HCT116 (cell line): ENCODE data around the gene SYP. TPM values are rescaled to one million over a fixed set of nuclear protein-coding genes. Genes with fewer than 3 reads are reported as not detected.

Source experiments
- ATAC-seq: fragments of 200-7000 bp; cut with Tn5 transposase; 2 replicates; pipeline ENCODE4 v1.9.1; 2020; ENCODE audit warnings: mild to moderate bottlenecking, moderate library complexity
- BruUV-seq: library from RNA; stranded (reverse); fragments of 400-500 nt; replicated peaks from 2 replicates; lab custom pipeline; 2021; lab: Mats Ljungman, UMichigan
- CTCF ChIA-PET: fragments of 300-600 bp; sonication (Branson Sonifier 250); formaldehyde crosslinking; loops from one replicate; lab custom pipeline; 2021; ENCODE audit warnings: antibody characterized with exemption; lab: Charles Lee
- POLR2A ChIA-PET: fragments of 300-600, 350-600 bp; sonication (Branson Sonifier 250); formaldehyde crosslinking; loops from one replicate; lab custom pipeline; 2021; ENCODE audit warnings: antibody characterized with exemption; lab: Charles Lee
- RAD21 ChIA-PET, 2 experiments: fragments of 300-600 bp; sonication (Branson Sonifier 250); formaldehyde crosslinking; loops; one replicate each; lab custom pipeline; 2023; ENCODE audit warnings: low total read pairs in 2 of 2; ENCODE audit not compliant: uncharacterized antibody in 2 of 2, unreplicated experiment in 2 of 2, low non-redundant PET in 1 of 2; lab: Charles Lee
- DNase-seq: peaks from one replicate; pipeline ENCODE4 v3.0.0-alpha.2; 2010; ENCODE audit warnings: low read depth, low spot score
- H2AFZ ChIP-seq: fragments of 200-600 bp; shearing (Covaris generic), sonication (generic); 2 replicates; pipeline ENCODE4 v1.6.1; 2017; ENCODE audit warnings: low read depth, mixed run types, mixed read lengths, antibody characterized with exemption, low read length; ENCODE audit not compliant: poor library complexity, severe bottlenecking
- H3K27ac ChIP-seq: 2 replicates; pipeline ENCODE4 v1.5.1; 2012; ENCODE audit warnings: low read depth, low read length
- H3K27me3 ChIP-seq: fragments of 200-600 bp; sonication (generic); 2 replicates; pipeline ENCODE4 v1.6.1; 2016; ENCODE audit warnings: mixed run types, low read length, mixed read lengths; ENCODE audit not compliant: insufficient read depth
- H3K36me3 ChIP-seq, 2 experiments: fragments of 200-500 bp in 1 of 2; fragments of 200-600 bp in 1 of 2; sonication (Bioruptor generic) in 1 of 2; sonication (generic) in 1 of 2; 2 replicates each; pipeline versions ENCODE4 v1.5.1 to v1.6.1; 2014 to 2016; ENCODE audit warnings: low read length in 2 of 2, inconsistent platforms in 1 of 2, mixed read lengths in 1 of 2, mixed run types in 1 of 2; ENCODE audit not compliant: insufficient read depth in 2 of 2, control insufficient read depth in 1 of 2
- H3K4me1 ChIP-seq, 2 experiments: fragments of 200-600 bp in 1 of 2; sonication (generic) in 1 of 2; 2 replicates each; pipeline versions ENCODE4 v1.5.1 to v1.6.1; 2012 to 2017; ENCODE audit warnings: low read length in 2 of 2, inconsistent platforms in 1 of 2, mild to moderate bottlenecking in 1 of 2, mixed read lengths in 1 of 2, mixed run types in 1 of 2, moderate library complexity in 1 of 2; ENCODE audit not compliant: insufficient read depth in 2 of 2, control insufficient read depth in 1 of 2
- H3K4me2 ChIP-seq: fragments of 200-600 bp; sonication (generic); 2 replicates; pipeline ENCODE4 v1.6.1; 2017; ENCODE audit warnings: mixed run types, low read length, mixed read lengths
- H3K4me3 ChIP-seq, 2 experiments: fragments of 200-600 bp in 1 of 2; sonication (generic) in 1 of 2; replicated peaks in 1 of 2; 2 replicates each; pipeline ENCODE4 v1.5.1; 2011 to 2016; ENCODE audit warnings: low read length in 2 of 2, control low read depth in 1 of 2, low read depth in 1 of 2, mild to moderate bottlenecking in 1 of 2, mixed read lengths in 1 of 2, mixed run types in 1 of 2
- H3K79me2 ChIP-seq: fragments of 200-600 bp; sonication (generic); 2 replicates; pipeline ENCODE4 v1.6.1; 2017; ENCODE audit warnings: mild to moderate bottlenecking, mixed run types, low read length, moderate library complexity, mixed read lengths; ENCODE audit not compliant: insufficient read depth
- H3K9ac ChIP-seq: fragments of 200-600 bp; sonication (generic); 2 replicates; pipeline ENCODE4 v1.6.1; 2016; ENCODE audit warnings: low read length, mixed read lengths
- H3K9me2 ChIP-seq: fragments of 200-600 bp; sonication (generic), shearing (Covaris generic); 2 replicates; pipeline ENCODE4 v1.6.1; 2017; ENCODE audit warnings: mixed run types, mild to moderate bottlenecking, moderate library complexity; ENCODE audit not compliant: insufficient read depth
- H3K9me3 ChIP-seq, 2 experiments: fragments of 200-500 bp in 1 of 2; fragments of 200-600 bp in 1 of 2; sonication (Bioruptor generic) in 1 of 2; sonication (generic) in 1 of 2; 2 replicates each; pipeline ENCODE4 v1.6.1; 2014 to 2017; ENCODE audit warnings: low read length in 2 of 2, mixed read lengths in 2 of 2, inconsistent platforms in 1 of 2, low read depth in 1 of 2, mild to moderate bottlenecking in 1 of 2, mixed run types in 1 of 2, moderate library complexity in 1 of 2; ENCODE audit not compliant: control insufficient read depth in 1 of 2, insufficient read depth in 1 of 2
- H4K20me1 ChIP-seq: fragments of 200-600 bp; sonication (generic), shearing (Covaris generic); 2 replicates; pipeline ENCODE4 v1.6.1; 2017; ENCODE audit warnings: mixed run types, mild to moderate bottlenecking, moderate library complexity; ENCODE audit not compliant: insufficient read depth
- CBX3 ChIP-seq: IDR thresholded peaks from 2 replicates; pipeline ENCODE4 v1.6.1; 2012; ENCODE audit warnings: low read depth
- EGR1 ChIP-seq: IDR thresholded peaks from 2 replicates; pipeline ENCODE4 v1.6.1; 2012; ENCODE audit warnings: low read depth
- ELF1 ChIP-seq: IDR thresholded peaks from 2 replicates; pipeline ENCODE4 v1.6.1; 2012; ENCODE audit warnings: low read depth, borderline replicate concordance
- FOSL1 ChIP-seq: IDR thresholded peaks from 2 replicates; pipeline ENCODE4 v1.6.1; 2012; ENCODE audit warnings: low read depth
- MAX ChIP-seq: IDR thresholded peaks from 2 replicates; pipeline ENCODE4 v1.6.1; 2012
- POLR2AphosphoS5 ChIP-seq: IDR thresholded peaks from 2 replicates; pipeline ENCODE4 v1.6.1; 2011; ENCODE audit warnings: mild to moderate bottlenecking, low read depth, low read length, moderate library complexity
- RAD21 ChIP-seq: IDR thresholded peaks from 2 replicates; pipeline ENCODE4 v1.6.1; 2012; ENCODE audit warnings: low read depth, mild to moderate bottlenecking
- SP1 ChIP-seq: IDR thresholded peaks from 2 replicates; pipeline ENCODE4 v1.6.1; 2012; ENCODE audit warnings: low read depth
- SRF ChIP-seq: IDR thresholded peaks from 2 replicates; pipeline ENCODE4 v1.6.1; 2012; ENCODE audit warnings: low read depth
- TCF7L2 ChIP-seq: IDR thresholded peaks from 2 replicates; pipeline ENCODE4 v1.7.0; 2011; ENCODE audit warnings: borderline replicate concordance, inconsistent platforms; ENCODE audit not compliant: insufficient read depth, insufficient read length; ENCODE audit errors: extremely low read depth
- YY1 ChIP-seq: IDR thresholded peaks from 2 replicates; pipeline ENCODE4 v1.6.1; 2011; ENCODE audit warnings: low read length, low read depth, moderate library complexity, mild to moderate bottlenecking; ENCODE audit not compliant: insufficient replicate concordance; ENCODE audit errors: extremely low read depth
- ZFX ChIP-seq: fragments of 450-650 bp; IDR thresholded peaks from 2 replicates; pipeline ENCODE4 v1.6.1; 2017
- ZNF274 ChIP-seq: fragments of 200-500 bp; sonication (Bioruptor generic); IDR thresholded peaks from 2 replicates; pipeline ENCODE4 v1.6.1; 2014; ENCODE audit warnings: mild to moderate bottlenecking, low read depth, low read length, inconsistent platforms
- intact Hi-C: fragments of 100-400 bp; cut with micrococcal nuclease; formaldehyde crosslinking; loops from 2 replicates; pipeline ENCODE4 v1.10.0; 2022
- total RNA-seq: library from RNA; stranded (reverse); gene quantifications from one replicate; pipeline ENCODE4 v1.2.1, GENCODE V29; 2021; ENCODE audit not compliant: unreplicated experiment

Gene SYP
- total RNA-seq, 1 experiment from 2014 or later: 1.2 TPM

GRCh38 chrX:49187028-49187394, 13.0 kb downstream of the SYP start:
- ChIA-PET CTCF (interaction anchor here (0.6 kb wide), 1 partner anchor 637 kb away, joined by 3 read pairs; no protein-coding TSS in a partner anchor), RAD21 (no interaction called here), POLR2A (no interaction called here)
- Histone ChIP-seq H3K27me3 (no peaks in the 10 kb centered on the region), H3K9me3 (no peaks in the 10 kb centered on the region)
- TF ChIP-seq YY1: no peak
- no peak for TF ChIP-seq EGR1
- TF ChIP-seq MAX: no peak
- no peak for TF ChIP-seq RAD21
- TF ChIP-seq FOSL1: no peak
- no peak for TF ChIP-seq CBX3
- TF ChIP-seq ZFX: no peak
- no peak for TF ChIP-seq SRF
- no peak for TF ChIP-seq ELF1
- TF ChIP-seq TCF7L2: no peak
- no peak for TF ChIP-seq POLR2AphosphoS5
- no peak for TF ChIP-seq ZNF274
- no peak for TF ChIP-seq SP1
- TF ChIP-seq, all 23 proteins: peak for 0
- peaks cover 3% of the 10 kb centered on the region in 2 experiments; a peak in 2 of 4 replicates for H3K36me3 ChIP-seq
- peaks cover 24% of the 10 kb centered on the region for H3K79me2 ChIP-seq
- peak overlapping the region; percentile 84; the same call in 1 of the 2 replicates for H3K27ac ChIP-seq
- BruUV-seq: no TSS peak
- H2AFZ ChIP-seq: no peak overlapping the region
- no peak overlapping the region for H3K4me3 ChIP-seq
- no peaks in the 10 kb centered on the region for H3K9me2 ChIP-seq
- peak overlapping the region; percentile 82 for H3K9ac ChIP-seq
- no peak for DNase-seq
- H4K20me1 ChIP-seq: no peaks in the 10 kb centered on the region
- peaks cover 14 to 37% of the 10 kb centered on the region in 2 experiments for H3K4me1 ChIP-seq
- intact Hi-C loops: no loop called here
- H3K4me2 ChIP-seq: peak overlapping the region; percentile 89
- ATAC-seq: no peak
